ENCODE results near the gene CELSR2.

- TF ChIP-seq POLR2AphosphoS5 (IDR thresholded peaks at IDR 0.05), result no peak
- TF ChIP-seq CTCF (IDR thresholded peaks at IDR 0.05), result no peak
- no peak for TF ChIP-seq POLR2A (IDR thresholded peaks at IDR 0.05; ENCODE audit: low read depth)
- TF ChIP-seq EP300 (IDR thresholded peaks at IDR 0.05), result no peak
Observed at GRCh38 chr1:109267743-109268300, 18.5 kb downstream of the CELSR2 start.

All from esophagus muscularis mucosa (tissue), 4 donors.